ENCODE measurements around the gene NPAS1. TPM values are rescaled to one million over a fixed set of nuclear protein-coding genes. Genes with fewer than 3 reads are reported as not detected.
A peak's percentile ranks its signal among the peaks of the same experiment; 100 is the strongest.

NPAS1 gene
- total and polyA plus RNA-seq, 7 donors: 0.04 to 0.23 (median 0.18) TPM; not detected in 3

DNA sequence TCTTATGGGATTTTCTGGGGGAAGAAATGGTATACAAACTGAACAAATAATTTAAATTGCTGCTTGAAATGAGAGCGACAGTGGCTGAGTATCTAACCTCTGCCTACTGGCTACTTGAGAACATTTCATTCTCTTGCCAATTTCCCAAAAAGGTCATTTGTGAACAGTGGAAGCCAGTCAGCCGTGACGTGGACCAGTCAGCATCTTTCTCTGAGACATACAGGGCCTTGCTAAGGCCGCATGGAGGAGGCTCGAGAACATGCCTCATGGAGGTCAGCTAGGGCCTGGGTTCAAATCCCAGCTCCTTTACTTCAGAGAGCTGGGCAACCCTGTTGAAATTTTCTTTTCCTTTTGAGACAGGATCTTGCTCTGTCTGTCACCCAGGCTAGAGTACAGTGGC lies 73.6 kb downstream of the NPAS1 start:
- Histone ChIP-seq H3K27me3 (ENCODE audit: insufficient read depth in 3 of 3, low read length in 2 of 3) (no peaks in the 10 kb centered on the region), H3K9me3 (no peaks in the 10 kb centered on the region), H3K36me3 (ENCODE audit: insufficient read depth in 1 of 2, low read depth in 1 of 2) (peaks cover 0 to 56% of the 10 kb centered on the region in 2 donors), H3K4me3 (no peak overlapping the region), H3K4me1 (peaks cover 45% of the 10 kb centered on the region), H3K27ac (peak overlapping the region; percentile 69)
- ATAC-seq (no peak), DNase-seq (peak in 1 of 2 donors; percentile 57)
- TF ChIP-seq CTCF (IDR thresholded peaks at IDR 0.05): no peak
- 44 to 85% (median 47%) methylated on average over 5 of the region's 5 CpGs for WGBS, 3 donors
- intact Hi-C loops (cut with DNase I): loop anchor here in 1 of 2 donors (2.0 kb wide), 1 partner anchor 18 kb away; no protein-coding TSS in a partner anchor

GRCh38 chr19:47093841-47094240 lies 74.2 kb downstream of the NPAS1 start:
- Histone ChIP-seq H3K9me3 (no peaks in the 10 kb centered on the region), H3K4me3 (no peak overlapping the region), H3K4me1 (peaks cover 50% of the 10 kb centered on the region), H3K36me3 (ENCODE audit: insufficient read depth in 1 of 2, low read depth in 1 of 2) (peaks cover 0 to 51% of the 10 kb centered on the region in 2 donors), H3K27me3 (ENCODE audit: insufficient read depth in 3 of 3, low read length in 2 of 3) (no peaks in the 10 kb centered on the region), H3K27ac (peak overlapping the region; percentile 69)
- intact Hi-C loops (cut with DNase I): loop anchor here in 1 of 2 donors (2.0 kb wide), 1 partner anchor 17 kb away; no protein-coding TSS in a partner anchor
- peak in 1 of 2 donors; percentile 67 for DNase-seq
- no peak for TF ChIP-seq CTCF (IDR thresholded peaks at IDR 0.05)
- 45 to 77% (median 46%) methylated on average over 10 of the region's 10 CpGs for WGBS, 3 donors
- ATAC-seq: peak; percentile 51 to 61 (median 56)

- H3K27ac ChIP-seq: peak overlapping the region; percentile 69
- H3K4me3 ChIP-seq: no peak overlapping the region
- 82 to 88% (median 85%) methylated on average over 15 of the region's 15 CpGs for WGBS, 3 donors
- DNase-seq (peak in 1 of 2 donors; percentile 49), ATAC-seq (no peak)
- H3K36me3 ChIP-seq (ENCODE audit: insufficient read depth in 1 of 2, low read depth in 1 of 2): peaks cover 0 to 42% of the 10 kb centered on the region in 2 donors
- no peaks in the 10 kb centered on the region for H3K27me3 ChIP-seq (ENCODE audit: insufficient read depth in 3 of 3, low read length in 2 of 3)
- intact Hi-C loops (cut with DNase I): no loop called here
- H3K9me3 ChIP-seq: no peaks in the 10 kb centered on the region
- TF ChIP-seq CTCF (IDR thresholded peaks at IDR 0.05): no peak
- H3K4me1 ChIP-seq: peaks cover 53% of the 10 kb centered on the region
Measured at GRCh38 chr19:47094557-47095475, 75.2 kb downstream of the NPAS1 start.

Other genes starting within 250 kb of the NPAS1 start
- gene SLC1A5, start 231.2 kb upstream of the NPAS1 start, total RNA-seq: 10 to 100 TPM in 1 of 4 donors, 1 to 10 TPM in 3; 5.4 to 12.6 (median 8.2) TPM
- 10 to 100 TPM in 1 of 3 donors, 1 to 10 TPM in 2; 3.2 to 10.3 (median 3.4) TPM for gene SLC1A5, start 231.2 kb upstream of the NPAS1 start, polyA plus RNA-seq
- 10 to 100 TPM; 72.5 to 87.4 (median 85.9) TPM for gene AP2S1, start 169.0 kb upstream of the NPAS1 start, total RNA-seq
- 100 to 1,000 TPM in 1 of 3 donors, 10 to 100 TPM in 2; 63.0 to 121 (median 97.2) TPM for gene AP2S1, start 169.0 kb upstream of the NPAS1 start, polyA plus RNA-seq
- 10 to 100 TPM; 26.0 to 44.9 (median 32.2) TPM for gene ARHGAP35, start 158.8 kb upstream of the NPAS1 start, total RNA-seq
- gene ARHGAP35, start 158.8 kb upstream of the NPAS1 start, polyA plus RNA-seq: 10 to 100 TPM in 2 of 3 donors, 1 to 10 TPM in 1; 10.0 to 50.6 (median 15.5) TPM
- gene TMEM160, start 28.8 kb downstream of the NPAS1 start, total RNA-seq: 10 to 100 TPM; 19.7 to 31.4 (median 25.4) TPM
- 10 to 100 TPM in 1 of 3 donors, 1 to 10 TPM in 2; 5.9 to 44.1 (median 7.3) TPM for gene TMEM160, start 28.8 kb downstream of the NPAS1 start, polyA plus RNA-seq
- 10 to 100 TPM; 24.3 to 35.8 (median 28.5) TPM for gene ZC3H4, start 93.9 kb downstream of the NPAS1 start, total RNA-seq
- 10 to 100 TPM in 1 of 3 donors, 1 to 10 TPM in 2; 4.4 to 15.2 (median 5.1) TPM for gene ZC3H4, start 93.9 kb downstream of the NPAS1 start, polyA plus RNA-seq
- gene SAE1, start 111.0 kb downstream of the NPAS1 start, total RNA-seq: 10 to 100 TPM; 37.8 to 55.8 (median 41.5) TPM
- 10 to 100 TPM; 30.7 to 63.4 (median 62.0) TPM for gene SAE1, start 111.0 kb downstream of the NPAS1 start, polyA plus RNA-seq
- gene BBC3, start 211.4 kb downstream of the NPAS1 start, total RNA-seq: 10 to 100 TPM in 1 of 4 donors, 1 to 10 TPM in 3; 2.7 to 32.5 (median 4.7) TPM
- 1 to 10 TPM; 2.7 to 6.6 (median 2.9) TPM for gene BBC3, start 211.4 kb downstream of the NPAS1 start, polyA plus RNA-seq
- gene CCDC9, start 236.7 kb downstream of the NPAS1 start, total RNA-seq: 10 to 100 TPM; 16.9 to 28.2 (median 24.2) TPM
- gene CCDC9, start 236.7 kb downstream of the NPAS1 start, polyA plus RNA-seq: 10 to 100 TPM; 18.8 to 28.5 (median 24.0) TPM

Measured in psoas muscle (tissue), 8 donors.